ENCODE results near the gene ATP8A2.

The ATP8A2 gene

GRCh38 chr13:25729201-25729600, 357.4 kb downstream of the ATP8A2 start:
- Histone ChIP-seq H3K36me3 (no peaks in the 10 kb centered on the region), H3K27me3 (peaks cover 0 to 8% of the 10 kb centered on the region in 2 donors), H3K4me3 (no peak overlapping the region), H3K27ac (no peak overlapping the region), H3K9me3 (no peaks in the 10 kb centered on the region), H3K4me1 (no peaks in the 10 kb centered on the region)
- TF ChIP-seq CTCF (IDR thresholded peaks at IDR 0.05), result no peak
- DNase-seq, result no peak
- intact Hi-C loops (cut with DNase I; ENCODE audit: low total_unique reads), result no loop called here

- H3K36me3 ChIP-seq, result no peaks in the 10 kb centered on the region
- no peak for TF ChIP-seq CTCF (IDR thresholded peaks at IDR 0.05)
- DNase-seq, result no peak
- H3K9me3 ChIP-seq, result no peaks in the 10 kb centered on the region
- H3K27me3 ChIP-seq, result peaks cover 0 to 8% of the 10 kb centered on the region in 2 donors
- no peak overlapping the region for H3K4me3 ChIP-seq
- no peak overlapping the region for H3K27ac ChIP-seq
- intact Hi-C loops (cut with DNase I; ENCODE audit: low total_unique reads), result no loop called here
- no peaks in the 10 kb centered on the region for H3K4me1 ChIP-seq
Measured at GRCh38 chr13:25731037-25731436, 359.3 kb downstream of the ATP8A2 start.

- Histone ChIP-seq H3K4me3 (no peak overlapping the region), H3K4me1 (no peaks in the 10 kb centered on the region), H3K27ac (no peak overlapping the region), H3K36me3 (no peaks in the 10 kb centered on the region), H3K27me3 (peaks cover 0 to 8% of the 10 kb centered on the region in 2 donors), H3K9me3 (no peaks in the 10 kb centered on the region)
- intact Hi-C loops (cut with DNase I; ENCODE audit: low total_unique reads), result no loop called here
- no peak for TF ChIP-seq CTCF (IDR thresholded peaks at IDR 0.05)
- no peak for DNase-seq
Measured at GRCh38 chr13:25731536-25731935, 359.8 kb downstream of the ATP8A2 start.

- Histone ChIP-seq H3K27ac (no peak overlapping the region), H3K9me3 (no peaks in the 10 kb centered on the region), H3K27me3 (peaks cover 0 to 4% of the 10 kb centered on the region in 2 donors), H3K4me3 (no peak overlapping the region), H3K4me1 (no peaks in the 10 kb centered on the region), H3K36me3 (no peaks in the 10 kb centered on the region)
- DNase-seq, result no peak
- no peak for TF ChIP-seq CTCF (IDR thresholded peaks at IDR 0.05)
- intact Hi-C loops (cut with DNase I; ENCODE audit: low total_unique reads), result no loop called here
Measured at GRCh38 chr13:25732111-25732865, 360.5 kb downstream of the ATP8A2 start.

GRCh38 chr13:25733001-25733491, 361.3 kb downstream of the ATP8A2 start:
- H3K27ac ChIP-seq, result no peak overlapping the region
- no peaks in the 10 kb centered on the region for H3K36me3 ChIP-seq
- H3K4me1 ChIP-seq, result peaks cover 0 to 2% (median 0%) of the 10 kb centered on the region in 4 donors
- no peak for DNase-seq
- no peaks in the 10 kb centered on the region for H3K9me3 ChIP-seq
- intact Hi-C loops (cut with DNase I; ENCODE audit: low total_unique reads), result no loop called here
- H3K4me3 ChIP-seq, result no peak overlapping the region
- TF ChIP-seq CTCF (IDR thresholded peaks at IDR 0.05), result no peak
- H3K27me3 ChIP-seq, result peaks cover 0 to 4% of the 10 kb centered on the region in 2 donors

Data from tibial artery (tissue), 4 donors.